HepG2 (cell line): Measurements from ENCODE around the gene COL4A2. TPM values are rescaled to one million over a fixed set of nuclear protein-coding genes. Genes with fewer than 3 reads are reported as not detected.

Experiments used
- HDAC1 ChIP-seq: sonication (generic); formaldehyde crosslinking; IDR thresholded peaks from 2 replicates; pipeline ENCODE4 v1.5.1; 2020; ENCODE audit warnings: mild to moderate bottlenecking, missing genetic modification reagents
- ZMAT3 ChIP-seq: sonication (generic); formaldehyde crosslinking; conservative IDR thresholded peaks from 2 replicates; pipeline ENCODE4 v1.7.0; 2021; ENCODE audit warnings: missing genetic modification reagents
- ZNF136 ChIP-seq: sonication (generic); formaldehyde crosslinking; IDR thresholded peaks from 2 replicates; pipeline ENCODE4 v1.8.1; 2022; ENCODE audit warnings: low read depth, mild to moderate bottlenecking, moderate library complexity, missing genetic modification reagents
- ZNF343 ChIP-seq: sonication (generic); formaldehyde crosslinking; IDR thresholded peaks from 2 replicates; pipeline ENCODE4 v1.4.0; 2020; ENCODE audit warnings: mild to moderate bottlenecking, missing genetic modification reagents
- ZNF414 ChIP-seq: sonication (generic); formaldehyde crosslinking; IDR thresholded peaks from 2 replicates; pipeline ENCODE4 v1.5.0; 2020; ENCODE audit warnings: missing genetic modification reagents
- ZNF441 ChIP-seq: sonication (generic); formaldehyde crosslinking; IDR thresholded peaks from 2 replicates; pipeline ENCODE4 v1.7.0; 2021; ENCODE audit warnings: missing genetic modification reagents, borderline replicate concordance
- ZNF580 ChIP-seq: IDR thresholded peaks from 2 replicates; pipeline ENCODE4 v1.6.1; 2016; ENCODE audit warnings: low read depth, borderline replicate concordance
- polyA plus RNA-seq, 8 experiments: library from polyadenylated mRNA; depleted of rRNA in 3 of 8; stranded (reverse) in 7 of 8; unstranded in 1 of 8; fragments of >200 nt; fragmentation: Illumina TruSeq in 4 of 8; extraction: Trizol in 4 of 8; gene quantifications; 2 replicates each; pipeline versions ENCODE4 v1.2.1 to v1.2.3, GENCODE V29; 2011 to 2016; ENCODE audit warnings: low read depth in 4 of 8, missing spikeins in 1 of 8, mixed read lengths in 1 of 8; ENCODE audit not compliant: insufficient read depth in 1 of 8
- total RNA-seq, 5 experiments: library from RNA; depleted of rRNA; stranded (reverse); fragments of >200 nt; fragmentation: Illumina TruSeq; extraction: Trizol; gene quantifications; 2 replicates each; pipeline ENCODE4 v1.2.3, GENCODE V29; 2016; ENCODE audit warnings: low read depth in 1 of 5
- TF ChIP-seq, protein P1 (sequence below): sonication (generic); formaldehyde crosslinking; IDR thresholded peaks from 2 replicates; pipeline ENCODE4 v1.5.0; 2020; ENCODE audit warnings: mild to moderate bottlenecking, missing genetic modification reagents, borderline replicate concordance

Gene COL4A2
- total and polyA plus RNA-seq, 2 of the 13 experiments (the other 11 are each of a cell fraction or from before 2014, with no cell fraction given): 0.22 to 1.9 TPM

- TF ChIP-seq, protein P1, sequence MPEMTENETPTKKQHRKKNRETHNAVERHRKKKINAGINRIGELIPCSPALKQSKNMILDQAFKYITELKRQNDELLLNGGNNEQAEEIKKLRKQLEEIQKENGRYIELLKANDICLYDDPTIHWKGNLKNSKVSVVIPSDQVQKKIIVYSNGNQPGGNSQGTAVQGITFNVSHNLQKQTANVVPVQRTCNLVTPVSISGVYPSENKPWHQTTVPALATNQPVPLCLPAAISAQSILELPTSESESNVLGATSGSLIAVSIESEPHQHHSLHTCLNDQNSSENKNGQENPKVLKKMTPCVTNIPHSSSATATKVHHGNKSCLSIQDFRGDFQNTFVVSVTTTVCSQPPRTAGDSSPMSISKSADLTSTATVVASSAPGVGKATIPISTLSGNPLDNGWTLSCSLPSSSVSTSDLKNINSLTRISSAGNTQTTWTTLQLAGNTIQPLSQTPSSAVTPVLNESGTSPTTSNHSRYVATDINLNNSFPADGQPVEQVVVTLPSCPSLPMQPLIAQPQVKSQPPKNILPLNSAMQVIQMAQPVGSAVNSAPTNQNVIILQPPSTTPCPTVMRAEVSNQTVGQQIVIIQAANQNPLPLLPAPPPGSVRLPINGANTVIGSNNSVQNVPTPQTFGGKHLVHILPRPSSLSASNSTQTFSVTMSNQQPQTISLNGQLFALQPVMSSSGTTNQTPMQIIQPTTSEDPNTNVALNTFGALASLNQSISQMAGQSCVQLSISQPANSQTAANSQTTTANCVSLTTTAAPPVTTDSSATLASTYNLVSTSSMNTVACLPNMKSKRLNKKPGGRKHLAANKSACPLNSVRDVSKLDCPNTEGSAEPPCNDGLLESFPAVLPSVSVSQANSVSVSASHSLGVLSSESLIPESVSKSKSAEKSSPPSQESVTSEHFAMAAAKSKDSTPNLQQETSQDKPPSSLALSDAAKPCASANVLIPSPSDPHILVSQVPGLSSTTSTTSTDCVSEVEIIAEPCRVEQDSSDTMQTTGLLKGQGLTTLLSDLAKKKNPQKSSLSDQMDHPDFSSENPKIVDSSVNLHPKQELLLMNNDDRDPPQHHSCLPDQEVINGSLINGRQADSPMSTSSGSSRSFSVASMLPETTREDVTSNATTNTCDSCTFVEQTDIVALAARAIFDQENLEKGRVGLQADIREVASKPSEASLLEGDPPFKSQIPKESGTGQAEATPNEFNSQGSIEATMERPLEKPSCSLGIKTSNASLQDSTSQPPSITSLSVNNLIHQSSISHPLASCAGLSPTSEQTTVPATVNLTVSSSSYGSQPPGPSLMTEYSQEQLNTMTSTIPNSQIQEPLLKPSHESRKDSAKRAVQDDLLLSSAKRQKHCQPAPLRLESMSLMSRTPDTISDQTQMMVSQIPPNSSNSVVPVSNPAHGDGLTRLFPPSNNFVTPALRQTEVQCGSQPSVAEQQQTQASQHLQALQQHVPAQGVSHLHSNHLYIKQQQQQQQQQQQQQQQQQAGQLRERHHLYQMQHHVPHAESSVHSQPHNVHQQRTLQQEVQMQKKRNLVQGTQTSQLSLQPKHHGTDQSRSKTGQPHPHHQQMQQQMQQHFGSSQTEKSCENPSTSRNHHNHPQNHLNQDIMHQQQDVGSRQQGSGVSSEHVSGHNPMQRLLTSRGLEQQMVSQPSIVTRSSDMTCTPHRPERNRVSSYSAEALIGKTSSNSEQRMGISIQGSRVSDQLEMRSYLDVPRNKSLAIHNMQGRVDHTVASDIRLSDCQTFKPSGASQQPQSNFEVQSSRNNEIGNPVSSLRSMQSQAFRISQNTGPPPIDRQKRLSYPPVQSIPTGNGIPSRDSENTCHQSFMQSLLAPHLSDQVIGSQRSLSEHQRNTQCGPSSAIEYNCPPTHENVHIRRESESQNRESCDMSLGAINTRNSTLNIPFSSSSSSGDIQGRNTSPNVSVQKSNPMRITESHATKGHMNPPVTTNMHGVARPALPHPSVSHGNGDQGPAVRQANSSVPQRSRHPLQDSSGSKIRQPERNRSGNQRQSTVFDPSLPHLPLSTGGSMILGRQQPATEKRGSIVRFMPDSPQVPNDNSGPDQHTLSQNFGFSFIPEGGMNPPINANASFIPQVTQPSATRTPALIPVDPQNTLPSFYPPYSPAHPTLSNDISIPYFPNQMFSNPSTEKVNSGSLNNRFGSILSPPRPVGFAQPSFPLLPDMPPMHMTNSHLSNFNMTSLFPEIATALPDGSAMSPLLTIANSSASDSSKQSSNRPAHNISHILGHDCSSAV (CRISPR knock-in tag): no peak
- no peak for TF ChIP-seq ZNF343 (CRISPR knock-in tag)
- TF ChIP-seq ZNF136 (CRISPR knock-in tag): no peak
- TF ChIP-seq ZNF580 (CRISPR knock-in tag): no peak
- TF ChIP-seq ZMAT3 (CRISPR knock-in tag): no peak
- no peak for TF ChIP-seq ZNF414 (CRISPR knock-in tag)
- no peak for TF ChIP-seq ZNF441 (CRISPR knock-in tag)
- no peak for TF ChIP-seq HDAC1
These were observed 198.5 kb downstream of the COL4A2 start (continued) for GRCh38 chr13:110505594-110505993.
